SK-N-SH (cell line): ENCODE data around the gene GDA.

Experiments used
- CTCF ChIP-seq: fragments of 200-600 bp; sonication (generic); IDR thresholded peaks from 2 replicates; pipeline ENCODE4 v1.6.1; 2017; ENCODE audit warnings: antibody characterized with exemption, mild to moderate bottlenecking, moderate library complexity
- EZH2phosphoT487 ChIP-seq: fragments of 200-600 bp; sonication (generic); IDR thresholded peaks from 2 replicates; pipeline ENCODE4 v1.6.1; 2017; ENCODE audit warnings: low read depth, mixed run types, mild to moderate bottlenecking, antibody characterized with exemption, moderate library complexity, borderline replicate concordance
- NFIC ChIP-seq: IDR thresholded peaks from 2 replicates; pipeline ENCODE4 v1.4.0; 2012; ENCODE audit warnings: borderline replicate concordance
- POLR2AphosphoS5 ChIP-seq: IDR thresholded peaks from 2 replicates; pipeline ENCODE4 v1.6.1; 2012; ENCODE audit warnings: low read depth, low read length

GRCh38 chr9:72213906-72214305 lies 64.7 kb downstream of the GDA start:
- TF ChIP-seq CTCF = no peak
- TF ChIP-seq POLR2AphosphoS5 = no peak
- no peak for TF ChIP-seq EZH2phosphoT487
- no peak for TF ChIP-seq NFIC
